IMR-90 (cell line): ENCODE data around the gene AMBRA1. TPM values are rescaled to one million over a fixed set of nuclear protein-coding genes. Genes with fewer than 3 reads are reported as not detected.

Experiments used
- ATAC-seq: fragments of 200-7000 bp; cut with Tn5 transposase; 2 replicates; pipeline ENCODE4 v1.9.1; 2020; ENCODE audit warnings: low read depth, mild to moderate bottlenecking, moderate library complexity
- BruUV-seq: library from RNA; stranded (reverse); fragments of 400-500 nt; replicated peaks from 2 replicates; lab custom pipeline; 2021; lab: Mats Ljungman, UMichigan
- CTCF ChIA-PET: fragments of 300-600 bp; formaldehyde crosslinking; extraction: SDS; loops from one replicate; lab custom pipeline; 2021; ENCODE audit warnings: antibody characterized with exemption; lab: Yijun Ruan, JAX
- POLR2A ChIA-PET: fragments of 300-600 bp; sonication (Branson Sonifier 250); formaldehyde crosslinking; loops from one replicate; lab custom pipeline; 2022; ENCODE audit warnings: antibody characterized with exemption; ENCODE audit not compliant: unreplicated experiment; lab: Charles Lee
- DNase-seq: peaks from one replicate; pipeline ENCODE4 v3.0.0; 2013
- H2AFZ ChIP-seq: replicated peaks from 2 replicates; pipeline ENCODE3; 2013; ENCODE audit warnings: low read length, mild to moderate bottlenecking; ENCODE audit not compliant: poor library complexity
- H2AK5ac ChIP-seq: 2 replicates; pipeline ENCODE4 v1.6.1; 2013; ENCODE audit warnings: low read depth, low read length, inconsistent platforms
- H2AK9ac ChIP-seq: replicated peaks from 2 replicates; pipeline ENCODE3; 2013; ENCODE audit warnings: mild to moderate bottlenecking, low read depth, low read length, moderate library complexity; ENCODE audit not compliant: poor library complexity
- H2BK120ac ChIP-seq: 2 replicates; pipeline ENCODE4 v1.6.1; 2013; ENCODE audit warnings: low read depth, low read length, inconsistent platforms
- H2BK15ac ChIP-seq: 3 replicates; pipeline ENCODE4 v1.6.1; 2013; ENCODE audit warnings: low read depth, low read length, inconsistent platforms
- H2BK20ac ChIP-seq: 2 replicates; pipeline ENCODE4 v1.6.1; 2013; ENCODE audit warnings: low read depth, mild to moderate bottlenecking, inconsistent platforms, low read length, moderate library complexity
- H2BK5ac ChIP-seq: 2 replicates; pipeline ENCODE4 v1.6.1; 2013; ENCODE audit warnings: mild to moderate bottlenecking, low read depth, low read length, inconsistent platforms; ENCODE audit not compliant: poor library complexity, severe bottlenecking
- H3K14ac ChIP-seq: replicated peaks from 2 replicates; pipeline ENCODE4 v1.6.1; 2013; ENCODE audit warnings: low read depth, low read length, inconsistent platforms
- H3K18ac ChIP-seq: 2 replicates; pipeline ENCODE4 v1.6.1; 2013; ENCODE audit warnings: low read depth, low read length, control low read depth
- H3K23ac ChIP-seq: 2 replicates; pipeline ENCODE4 v1.6.1; 2013; ENCODE audit warnings: low read depth, low read length, inconsistent platforms
- H3K27ac ChIP-seq: 2 replicates; pipeline ENCODE4 v1.5.1; 2013; ENCODE audit warnings: mild to moderate bottlenecking, control low read depth, low read length; ENCODE audit not compliant: insufficient read depth
- H3K27me3 ChIP-seq: 2 replicates; pipeline ENCODE4 v1.6.1; 2013; ENCODE audit warnings: low read length; ENCODE audit not compliant: control insufficient read depth, insufficient read depth
- H3K36me3 ChIP-seq: 2 replicates; pipeline ENCODE4 v1.6.1; 2013; ENCODE audit warnings: low read length, mixed read lengths; ENCODE audit not compliant: control insufficient read depth, insufficient read depth
- H3K4ac ChIP-seq: 2 replicates; pipeline ENCODE4 v1.6.1; 2013; ENCODE audit warnings: low read depth, low read length, inconsistent platforms
- H3K4me1 ChIP-seq: 2 replicates; pipeline ENCODE4 v1.6.1; 2013; ENCODE audit warnings: low read length, mixed read lengths; ENCODE audit not compliant: control insufficient read depth, insufficient read depth
- H3K4me2 ChIP-seq: 2 replicates; pipeline ENCODE4 v1.6.1; 2013; ENCODE audit warnings: low read depth, mild to moderate bottlenecking, control low read depth, low read length, moderate library complexity
- H3K4me3 ChIP-seq: 2 replicates; pipeline ENCODE4 v1.5.1; 2013; ENCODE audit warnings: low read depth, mild to moderate bottlenecking, control low read depth, low read length, moderate library complexity; ENCODE audit not compliant: insufficient read depth
- H3K56ac ChIP-seq: 2 replicates; pipeline ENCODE4 v1.6.1; 2013; ENCODE audit warnings: low read length, inconsistent platforms; ENCODE audit not compliant: insufficient read depth; ENCODE audit errors: extremely low read depth
- H3K79me1 ChIP-seq, 2 experiments: 2 replicates each; pipeline ENCODE4 v1.6.1; 2013; ENCODE audit warnings: low read length in 2 of 2, inconsistent platforms in 1 of 2, low read depth in 1 of 2
- H3K9ac ChIP-seq: 2 replicates; pipeline ENCODE4 v1.6.1; 2013; ENCODE audit warnings: low read depth, low read length, control low read depth
- H3K9me1 ChIP-seq: 2 replicates; pipeline ENCODE4 v1.6.1; 2013; ENCODE audit warnings: low read length, inconsistent platforms; ENCODE audit not compliant: insufficient read depth
- H3K9me3 ChIP-seq: 2 replicates; pipeline ENCODE4 v1.6.1; 2013; ENCODE audit warnings: low read length; ENCODE audit not compliant: control insufficient read depth, insufficient read depth
- H4K20me1 ChIP-seq: 2 replicates; pipeline ENCODE4 v1.6.1; 2013; ENCODE audit warnings: low read length, inconsistent platforms; ENCODE audit not compliant: insufficient read depth
- H4K5ac ChIP-seq: 2 replicates; pipeline ENCODE4 v1.6.1; 2013; ENCODE audit warnings: mild to moderate bottlenecking, low read depth, low read length, control low read depth
- H4K8ac ChIP-seq, 2 experiments: 2 replicates each; pipeline ENCODE4 v1.6.1; 2013; ENCODE audit warnings: low read depth in 2 of 2, low read length in 2 of 2, control low read depth in 1 of 2, inconsistent platforms in 1 of 2
- H4K91ac ChIP-seq: 2 replicates; pipeline ENCODE4 v1.6.1; 2013; ENCODE audit warnings: low read depth, low read length, inconsistent platforms; ENCODE audit not compliant: insufficient read depth
- BHLHE40 ChIP-seq: fragments of 150-350 bp; IDR thresholded peaks from 2 replicates; pipeline ENCODE4 v1.6.1; 2016; ENCODE audit warnings: mild to moderate bottlenecking, low read depth, low read length
- CHD1 ChIP-seq: IDR thresholded peaks from 2 replicates; pipeline ENCODE4 v1.6.1; 2012; ENCODE audit warnings: low read depth, low read length, improper control_type of control experiment
- FOS ChIP-seq: fragments of 150-350 bp; IDR thresholded peaks from 2 replicates; pipeline ENCODE4 v1.6.1; 2016; ENCODE audit warnings: low read depth, low read length
- MAFK ChIP-seq: IDR thresholded peaks from 2 replicates; pipeline ENCODE4 v1.6.1; 2012; ENCODE audit warnings: low read depth, low read length, improper control_type of control experiment
- MAZ ChIP-seq: IDR thresholded peaks from 2 replicates; pipeline ENCODE4 v1.6.1; 2012; ENCODE audit warnings: low read depth, mild to moderate bottlenecking, low read length, improper control_type of control experiment, moderate library complexity, borderline replicate concordance
- MXI1 ChIP-seq: IDR thresholded peaks from 2 replicates; pipeline ENCODE4 v1.6.1; 2012; ENCODE audit warnings: low read depth, mild to moderate bottlenecking, low read length, moderate library complexity, borderline replicate concordance
- NFE2L2 ChIP-seq: fragments of 150-350 bp; IDR thresholded peaks from 2 replicates; pipeline ENCODE4 v1.6.1; 2016; ENCODE audit warnings: low read depth, mild to moderate bottlenecking, low read length
- POLR2A ChIP-seq: IDR thresholded peaks from 2 replicates; pipeline ENCODE4 v1.6.1; 2012; ENCODE audit warnings: mild to moderate bottlenecking, low read depth, low read length
- RAD21 ChIP-seq: IDR thresholded peaks from 2 replicates; pipeline ENCODE4 v1.6.1; 2012; ENCODE audit warnings: low read length, improper control_type of control experiment
- RCOR1 ChIP-seq: IDR thresholded peaks from 2 replicates; pipeline ENCODE4 v1.6.1; 2012; ENCODE audit warnings: mild to moderate bottlenecking, low read length, improper control_type of control experiment; ENCODE audit not compliant: insufficient replicate concordance
- RFX5 ChIP-seq: IDR thresholded peaks from 2 replicates; pipeline ENCODE4 v1.8.0; 2012; ENCODE audit warnings: low read depth, mild to moderate bottlenecking, low read length, moderate library complexity
- SMC3 ChIP-seq: fragments of 150-350 bp; IDR thresholded peaks from 2 replicates; pipeline ENCODE4 v1.6.1; 2016; ENCODE audit warnings: low read depth, mild to moderate bottlenecking, antibody characterized with exemption, low read length, moderate library complexity
- WGBS, 2 experiments: methylation state at CpG; one replicate each; pipeline versions ENCODE4 v1.1.5 to v1.1.7; 2013; ENCODE audit warnings: missing lambda C conversion rate in 2 of 2; ENCODE audit not compliant: insufficient read length in 1 of 2; ENCODE audit errors: extremely low coverage in 2 of 2; 5-methylcytosine and 5-hydroxymethylcytosine counted together
- dilution Hi-C: fragments of 300-500 bp; cut with HindIII; formaldehyde crosslinking; loops from one replicate; pipeline ENCODE4 v1.14.3; 2018; ENCODE audit warnings: low sequenced_read_pairs; ENCODE audit not compliant: unreplicated experiment
- in situ Hi-C: fragments of 300-500 bp; cut with MboI; formaldehyde crosslinking; loops from 3 replicates; pipeline ENCODE4 v1.14.3; 2019; ENCODE audit warnings: low sequenced_read_pairs, inconsistent platforms, mixed read lengths
- intact Hi-C: fragments of 100-400 bp; cut with micrococcal nuclease; formaldehyde crosslinking; loops from 2 replicates; pipeline ENCODE4 v1.10.0; 2022
- polyA plus RNA-seq, 3 experiments: library from polyadenylated mRNA; depleted of rRNA; stranded (reverse); fragments of >200 nt; gene quantifications; 2 replicates each; pipeline ENCODE4 v1.2.3, GENCODE V29; 2012; ENCODE audit warnings: low replicate concordance in 1 of 3
- total RNA-seq: library from RNA; depleted of rRNA; stranded (reverse); fragments of >200 nt; gene quantifications from 2 replicates; pipeline ENCODE4 v1.2.3, GENCODE V29; 2012
- TF ChIP-seq, protein P1 (sequence below): fragments of 150-350 bp; IDR thresholded peaks from 2 replicates; pipeline ENCODE4 v1.6.1; 2017; ENCODE audit warnings: mild to moderate bottlenecking, antibody characterized with exemption, low read length, low read depth

AMBRA1 gene
- total and polyA plus RNA-seq, 2 of the 4 experiments (the other 2 are of a cell fraction): 9.4 to 18.3 TPM

DNA sequence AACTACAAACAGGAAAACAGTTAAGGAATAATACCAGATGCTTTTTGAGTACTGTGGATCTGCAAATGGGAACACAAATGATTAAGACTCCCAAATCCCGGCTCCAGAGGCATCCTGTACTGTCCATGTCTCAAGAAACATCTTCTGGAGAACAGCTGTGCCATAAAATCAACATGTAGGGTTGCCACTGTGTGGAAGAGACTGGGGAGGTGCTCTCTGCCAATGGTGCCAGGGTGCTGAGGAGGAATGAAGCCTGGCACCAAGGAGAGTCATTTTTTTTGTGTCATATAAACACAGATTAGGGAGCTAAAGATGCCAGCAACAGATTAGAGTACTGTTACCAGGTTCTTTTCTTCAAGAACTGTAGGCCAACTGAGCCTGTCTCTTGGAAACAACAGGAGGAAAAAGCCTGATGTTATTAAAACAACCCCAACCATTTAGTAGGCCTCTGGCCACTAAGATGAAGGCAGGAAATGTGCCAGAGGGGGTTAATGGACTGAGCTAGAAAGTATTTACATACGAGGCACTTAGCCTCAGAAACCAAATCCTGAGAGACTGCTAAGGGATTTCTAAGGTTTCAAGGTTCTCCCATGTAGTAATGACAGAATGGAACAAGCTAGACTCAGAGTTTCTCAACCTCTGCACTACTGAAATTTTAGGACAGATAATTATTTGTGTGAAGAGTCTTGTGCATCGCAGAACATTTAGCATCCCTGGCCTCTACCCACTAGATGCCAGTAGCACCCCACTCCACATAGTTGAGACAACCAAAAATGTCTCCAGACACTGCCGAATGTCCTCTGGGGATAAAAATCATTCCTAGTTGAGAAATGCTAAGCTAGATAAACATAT is 147.7 kb downstream of the AMBRA1 start (continued):
- TF ChIP-seq MAZ (no peak), POLR2A (no peak)

DNA sequence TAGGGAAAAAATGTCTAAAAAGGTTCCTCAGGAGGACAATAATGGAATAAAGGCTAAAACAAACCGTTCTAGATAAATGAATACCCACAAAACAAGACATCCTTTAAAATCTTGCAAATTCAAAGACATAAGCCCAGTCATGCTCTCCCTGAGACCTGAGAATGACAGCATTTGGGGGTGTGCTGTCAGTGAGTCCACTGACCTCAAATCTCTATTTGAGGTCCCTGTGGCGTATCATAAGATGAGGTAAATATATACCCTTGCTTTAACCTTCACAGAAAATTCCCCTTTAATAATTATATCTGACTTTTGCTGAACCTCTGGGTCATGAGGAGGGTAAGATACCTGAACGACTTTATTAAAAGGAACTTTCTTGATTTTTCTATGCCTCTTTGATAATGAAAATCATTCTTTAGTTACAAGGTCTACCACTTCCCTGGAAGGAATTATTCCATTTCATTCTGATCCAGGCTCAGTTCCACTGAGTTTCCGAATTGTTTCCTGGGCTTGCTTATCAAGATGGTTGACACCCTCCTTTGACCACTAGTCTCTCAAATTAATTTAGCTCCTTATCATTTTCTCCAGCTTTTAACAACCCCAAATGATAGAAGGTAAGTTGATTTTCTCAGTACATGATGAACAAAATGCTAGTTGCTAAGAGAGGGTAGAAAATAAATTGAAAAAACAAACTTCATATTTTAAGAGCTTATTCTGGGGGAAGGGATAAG is 148.5 kb downstream of the AMBRA1 start:
- H3K9me3 ChIP-seq: no peaks in the 10 kb centered on the region
- H2AK5ac ChIP-seq: no peak overlapping the region
- no peak overlapping the region for H3K14ac ChIP-seq
- H3K4me2 ChIP-seq: no peak overlapping the region
- POLR2A ChIA-PET: no interaction called here
- no peak overlapping the region for H3K4ac ChIP-seq
- BruUV-seq: no TSS peak
- peaks cover 19% of the 10 kb centered on the region; the same call in 1 of the 2 replicates for H4K20me1 ChIP-seq
- no peak overlapping the region for H3K9ac ChIP-seq
- TF ChIP-seq MAZ: no peak
- no peak for TF ChIP-seq BHLHE40
- TF ChIP-seq, protein P1, sequence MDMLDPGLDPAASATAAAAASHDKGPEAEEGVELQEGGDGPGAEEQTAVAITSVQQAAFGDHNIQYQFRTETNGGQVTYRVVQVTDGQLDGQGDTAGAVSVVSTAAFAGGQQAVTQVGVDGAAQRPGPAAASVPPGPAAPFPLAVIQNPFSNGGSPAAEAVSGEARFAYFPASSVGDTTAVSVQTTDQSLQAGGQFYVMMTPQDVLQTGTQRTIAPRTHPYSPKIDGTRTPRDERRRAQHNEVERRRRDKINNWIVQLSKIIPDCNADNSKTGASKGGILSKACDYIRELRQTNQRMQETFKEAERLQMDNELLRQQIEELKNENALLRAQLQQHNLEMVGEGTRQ: no peak
- TF ChIP-seq POLR2A: no peak
- TF ChIP-seq SMC3: no peak
- TF ChIP-seq CHD1: no peak
- TF ChIP-seq MXI1: no peak
- TF ChIP-seq MAFK: no peak
- TF ChIP-seq FOS: no peak
- TF ChIP-seq RAD21: no peak
- no peak for TF ChIP-seq RCOR1
- TF ChIP-seq NFE2L2: no peak
- TF ChIP-seq RFX5: no peak
- no peak overlapping the region for H3K56ac ChIP-seq
- dilution Hi-C loops (no loop called here), in situ Hi-C loops (no loop called here), intact Hi-C loops (no loop called here)
- peaks cover 10% of the 10 kb centered on the region for H3K4me1 ChIP-seq
- no peak overlapping the region for H4K91ac ChIP-seq
- no peak overlapping the region for H2BK20ac ChIP-seq
- no peak overlapping the region for H2BK5ac ChIP-seq
- H2AK9ac ChIP-seq: no peak overlapping the region
- no peak overlapping the region for H3K27ac ChIP-seq
- H3K79me1 ChIP-seq: peaks cover 8 to 38% of the 10 kb centered on the region in 2 experiments; a peak in 3 of 4 replicates
- H3K9me1 ChIP-seq: peaks cover 5% of the 10 kb centered on the region; the same call in 1 of the 2 replicates
- DNase-seq (no peak), ATAC-seq (no peak)
- H3K18ac ChIP-seq: no peak overlapping the region
- no CpG with 5 or more reads among the region's 4 CpGs for WGBS, 2 experiments
- no peaks in the 10 kb centered on the region for H3K27me3 ChIP-seq
- CTCF ChIA-PET: interaction anchor here (0.9 to 1.2 kb wide), 2 partner anchors 8 to 21 kb away, joined by 3 read pairs; no protein-coding TSS in a partner anchor
- peaks cover 7% of the 10 kb centered on the region for H3K36me3 ChIP-seq
- H2AFZ ChIP-seq: no peak overlapping the region
- no peak overlapping the region for H4K5ac ChIP-seq
- no peak overlapping the region for H2BK120ac ChIP-seq
- no peak overlapping the region for H4K8ac ChIP-seq
- no peak overlapping the region for H2BK15ac ChIP-seq
- H3K23ac ChIP-seq: no peak overlapping the region
- no peak overlapping the region for H3K4me3 ChIP-seq
